AG10803 (cell line): ENCODE measurements around the gene HMCES.

Experiments
- DNase-seq: peaks from one replicate; pipeline ENCODE4 v3.0.0; 2010; ENCODE audit warnings: low read depth
- H3K4me3 ChIP-seq: 2 replicates; pipeline ENCODE4 v1.5.1; 2011; ENCODE audit warnings: mild to moderate bottlenecking, low read length, control low read depth
- CTCF ChIP-seq: conservative IDR thresholded peaks from 2 replicates; pipeline ENCODE4 v1.5.1; 2011; ENCODE audit warnings: mild to moderate bottlenecking, low read length, control low read depth, inconsistent platforms

HMCES gene

GRCh38 chr3:129315998-129316247 lies 37.3 kb downstream of the HMCES start:
- DNase-seq: no peak
- no peak for TF ChIP-seq CTCF
- peak overlapping the region; percentile 95 for H3K4me3 ChIP-seq

GRCh38 chr3:129316248-129317013 lies 37.8 kb downstream of the HMCES start:
- TF ChIP-seq CTCF: peak; percentile 55
- peak; percentile 78 for DNase-seq
- H3K4me3 ChIP-seq: peak overlapping the region; percentile 95

- peak overlapping the region; percentile 95 for H3K4me3 ChIP-seq
- TF ChIP-seq CTCF: no peak
- no peak for DNase-seq
Observed at GRCh38 chr3:129317014-129317771, 38.5 kb downstream of the HMCES start.

GRCh38 chr3:129317848-129318247 lies 39.2 kb downstream of the HMCES start:
- DNase-seq: no peak
- no peak for TF ChIP-seq CTCF
- H3K4me3 ChIP-seq: no peak overlapping the region

- H3K4me3 ChIP-seq: no peak overlapping the region
- DNase-seq: no peak
- TF ChIP-seq CTCF: no peak
Observed at GRCh38 chr3:129318921-129319320, 40.3 kb downstream of the HMCES start.

DNA sequence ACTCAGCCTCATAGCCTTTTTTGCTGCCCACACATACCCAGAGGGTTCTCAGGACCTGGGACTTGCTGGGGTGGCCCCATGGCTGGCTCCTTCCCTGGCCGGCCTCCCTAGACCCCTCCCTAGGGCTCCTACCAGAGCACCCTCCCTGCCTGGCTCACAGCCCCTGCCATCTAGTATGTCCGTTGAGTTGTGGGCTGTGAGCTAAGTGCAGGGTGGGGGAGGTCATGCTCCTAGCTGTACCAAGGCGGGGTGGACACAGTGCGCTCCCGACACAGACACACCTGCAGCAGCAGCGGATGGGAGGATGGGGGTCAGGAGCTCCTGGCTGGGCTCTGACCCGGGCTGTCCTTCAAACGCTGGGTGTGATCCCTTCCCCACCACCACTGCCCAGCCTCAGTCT lies 41.6 kb downstream of the HMCES start:
- no peak for TF ChIP-seq CTCF
- DNase-seq: no peak

More for the DNA sequence above, 41.6 kb downstream of the HMCES start:
- H3K4me3 ChIP-seq: no peak overlapping the region
